Right atrium auricular region (tissue), 2 donors: Measurements from ENCODE around the gene MAU2. TPM values are rescaled to one million over a fixed set of nuclear protein-coding genes. Genes with fewer than 3 reads are reported as not detected.
"Not testable (repeated sequence)": the region's sequence is repeated elsewhere in the genome, so short reads cannot be mapped to it uniquely, and the experiment has no call there.

Experiments used
- DNase-seq: peaks from one replicate; pipeline ENCODE4 v3.0.0-alpha.2; 2019; ENCODE audit warnings: low spot score
- H3K27ac ChIP-seq, 2 donors: fragments of 200-600 bp; sonication (generic); 1 replicate in 1 of 2; 2 replicates in 1 of 2; pipeline ENCODE4 v1.5.1; 2016 to 2019
- H3K27me3 ChIP-seq, 2 donors: fragments of 200-600 bp; sonication (generic); one replicate each; pipeline versions ENCODE4 v1.5.1 to v1.6.0; 2017 to 2019
- H3K36me3 ChIP-seq: fragments of 200-600 bp; sonication (generic); one replicate; pipeline ENCODE4 v1.5.1; 2016
- H3K4me1 ChIP-seq, 2 donors: fragments of 200-600 bp; sonication (generic); one replicate each; pipeline versions ENCODE4 v1.5.1 to v1.6.0; 2017 to 2019
- H3K4me3 ChIP-seq, 2 donors: fragments of 200-600 bp; sonication (generic); 1 replicate in 1 of 2; 2 replicates in 1 of 2; pipeline ENCODE4 v1.5.1; 2017 to 2019; ENCODE audit warnings: mild to moderate bottlenecking in 1 of 2, moderate library complexity in 1 of 2
- H3K9me3 ChIP-seq, 2 donors: fragments of 200-600 bp; sonication (generic); one replicate each; pipeline ENCODE4 v1.5.1; 2019
- total RNA-seq, 2 donors: library from RNA; depleted of rRNA; stranded (reverse); fragments of >200 nt; gene quantifications; one replicate each; pipeline ENCODE4 v1.1.0, GENCODE V29; 2016
- TF ChIP-seq, protein P1 (sequence below), 2 donors: fragments of 200-600 bp; sonication (generic); IDR thresholded peaks; one replicate each; pipeline ENCODE4 v1.5.1; 2019; ENCODE audit warnings: antibody characterized with exemption in 2 of 2

MAU2 gene
- total RNA-seq, 2 donors from 2014 or later: 22.1 to 31.3 TPM

DNA sequence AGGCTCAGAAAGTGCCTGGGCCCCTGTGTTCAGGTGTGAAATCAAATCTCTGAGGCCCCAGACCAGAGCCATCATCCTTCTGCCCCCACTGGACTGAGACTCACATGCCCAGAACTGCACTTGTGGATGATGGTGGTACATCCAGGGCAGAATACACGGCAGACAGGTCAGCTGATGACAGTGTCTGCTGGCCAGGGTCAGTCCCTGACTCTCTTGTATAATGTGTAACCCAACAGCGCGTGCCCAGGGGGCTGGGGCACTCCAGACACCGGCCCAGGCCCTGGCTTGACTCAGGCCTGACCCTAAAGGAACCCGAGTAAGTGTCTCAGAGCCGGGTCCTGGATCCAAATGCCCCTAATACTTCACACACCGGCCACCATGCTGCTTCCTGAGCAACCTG lies 47.5 kb downstream of the MAU2 start:
- Histone ChIP-seq H3K27me3 (no peaks in the 10 kb centered on the region), H3K36me3 (no peaks in the 10 kb centered on the region), H3K27ac (no peak overlapping the region), H3K4me3 (no peak overlapping the region), H3K9me3 (no peaks in the 10 kb centered on the region), H3K4me1 (peaks cover 0 to 19% of the 10 kb centered on the region in 2 donors)
- TF ChIP-seq, protein P1, sequence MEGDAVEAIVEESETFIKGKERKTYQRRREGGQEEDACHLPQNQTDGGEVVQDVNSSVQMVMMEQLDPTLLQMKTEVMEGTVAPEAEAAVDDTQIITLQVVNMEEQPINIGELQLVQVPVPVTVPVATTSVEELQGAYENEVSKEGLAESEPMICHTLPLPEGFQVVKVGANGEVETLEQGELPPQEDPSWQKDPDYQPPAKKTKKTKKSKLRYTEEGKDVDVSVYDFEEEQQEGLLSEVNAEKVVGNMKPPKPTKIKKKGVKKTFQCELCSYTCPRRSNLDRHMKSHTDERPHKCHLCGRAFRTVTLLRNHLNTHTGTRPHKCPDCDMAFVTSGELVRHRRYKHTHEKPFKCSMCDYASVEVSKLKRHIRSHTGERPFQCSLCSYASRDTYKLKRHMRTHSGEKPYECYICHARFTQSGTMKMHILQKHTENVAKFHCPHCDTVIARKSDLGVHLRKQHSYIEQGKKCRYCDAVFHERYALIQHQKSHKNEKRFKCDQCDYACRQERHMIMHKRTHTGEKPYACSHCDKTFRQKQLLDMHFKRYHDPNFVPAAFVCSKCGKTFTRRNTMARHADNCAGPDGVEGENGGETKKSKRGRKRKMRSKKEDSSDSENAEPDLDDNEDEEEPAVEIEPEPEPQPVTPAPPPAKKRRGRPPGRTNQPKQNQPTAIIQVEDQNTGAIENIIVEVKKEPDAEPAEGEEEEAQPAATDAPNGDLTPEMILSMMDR (IDR thresholded peaks at IDR 0.05): no peak
- no peak for DNase-seq

DNA sequence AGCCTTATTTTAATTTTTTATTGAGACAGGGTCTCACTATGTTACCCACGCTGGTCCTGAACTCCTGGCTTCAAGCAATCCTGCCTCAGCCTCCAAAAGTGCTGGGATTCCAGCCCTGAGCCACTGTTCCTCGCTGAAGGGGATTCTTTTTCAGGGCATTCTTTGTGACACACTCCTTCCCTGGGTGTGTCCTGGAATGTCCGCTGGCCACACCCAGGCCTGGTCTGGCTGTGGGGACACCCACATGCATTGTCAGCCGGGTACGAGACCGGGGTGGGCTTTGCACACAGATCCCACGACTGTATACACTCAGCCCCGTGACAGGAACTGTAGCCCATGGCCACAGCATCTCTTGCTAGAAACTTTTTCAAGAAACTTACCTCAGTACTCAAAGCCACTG lies 50.4 kb downstream of the MAU2 start:
- H3K27me3 ChIP-seq: no peaks in the 10 kb centered on the region
- no peak for DNase-seq
- H3K36me3 ChIP-seq: no peaks in the 10 kb centered on the region
- peaks cover 0 to 11% of the 10 kb centered on the region in 2 donors for H3K4me1 ChIP-seq
- H3K4me3 ChIP-seq: no peak overlapping the region
- no peak overlapping the region for H3K27ac ChIP-seq
- TF ChIP-seq, protein P1 (IDR thresholded peaks at IDR 0.05): no peak
- no peaks in the 10 kb centered on the region for H3K9me3 ChIP-seq

DNA sequence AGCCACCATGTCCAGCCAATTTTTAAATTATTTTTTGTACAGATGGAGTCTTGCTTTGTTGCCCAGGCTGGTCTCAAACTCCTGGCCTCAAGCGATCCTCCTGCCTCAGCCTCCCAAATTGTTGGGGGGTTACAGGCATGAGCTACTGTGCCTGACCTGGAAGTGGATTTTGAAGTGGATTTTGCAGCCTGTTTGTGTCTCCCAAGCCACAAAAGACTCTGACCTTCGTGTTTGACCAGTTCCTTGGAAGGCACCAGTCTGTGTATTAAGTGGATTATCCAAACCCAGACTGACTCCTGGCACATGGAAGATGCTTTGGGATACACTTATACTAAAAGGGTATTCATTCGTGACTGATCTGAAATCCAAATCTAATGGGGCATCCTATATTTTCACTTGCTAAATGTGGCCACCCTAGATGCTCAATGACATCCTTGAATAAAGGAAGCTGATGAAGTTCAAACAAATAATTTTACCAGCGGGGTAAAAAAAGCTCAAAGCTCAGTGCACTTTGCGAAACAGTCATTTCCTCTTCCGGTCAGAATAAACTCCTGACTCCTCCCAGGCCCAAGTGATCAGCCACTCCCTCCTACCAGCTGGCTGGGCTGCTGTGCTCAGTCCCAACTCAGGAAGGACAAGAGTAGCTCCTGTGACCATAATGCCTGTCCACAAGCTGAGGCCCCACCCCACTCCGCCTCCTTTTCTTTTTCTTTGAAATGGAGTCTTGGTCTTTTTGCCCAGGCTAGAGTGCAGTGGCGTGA lies 52.2 kb downstream of the MAU2 start:
- TF ChIP-seq, protein P1 (IDR thresholded peaks at IDR 0.05): no peak
- H3K4me3 ChIP-seq: no peak overlapping the region
- peaks cover 0 to 15% of the 10 kb centered on the region in 2 donors for H3K4me1 ChIP-seq
- DNase-seq: peak; percentile 73
- H3K36me3 ChIP-seq: no peaks in the 10 kb centered on the region
- H3K9me3 ChIP-seq: no peaks in the 10 kb centered on the region
- peak overlapping the region; percentile 48 to 82 for H3K27ac ChIP-seq
- no peaks in the 10 kb centered on the region for H3K27me3 ChIP-seq

DNA sequence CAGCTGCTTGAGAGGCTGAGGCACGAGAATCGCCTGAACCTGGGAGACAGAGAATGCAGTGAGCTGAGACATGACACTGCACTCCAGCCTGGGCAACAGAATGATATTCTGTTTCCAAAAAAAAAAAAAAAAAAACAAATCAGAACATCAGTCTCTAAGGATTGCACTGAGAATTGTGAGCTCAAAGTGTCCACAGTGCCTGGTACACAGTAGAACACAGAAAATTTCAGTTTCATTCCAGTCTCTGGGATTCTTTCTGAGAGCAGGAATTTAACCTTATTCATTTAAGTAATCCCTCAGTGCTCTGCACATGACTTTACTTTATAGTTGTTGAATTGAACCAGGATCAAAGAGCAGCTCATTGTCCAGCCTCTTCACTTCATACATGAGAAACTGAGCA lies 58.9 kb downstream of the MAU2 start:
- no peak for DNase-seq
- H3K27me3 ChIP-seq: no peaks in the 10 kb centered on the region
- no peak overlapping the region for H3K4me3 ChIP-seq
- H3K36me3 ChIP-seq: no peaks in the 10 kb centered on the region
- H3K4me1 ChIP-seq: peaks cover 0 to 19% of the 10 kb centered on the region in 2 donors
- H3K27ac ChIP-seq: no peak overlapping the region
- H3K9me3 ChIP-seq: no peaks in the 10 kb centered on the region
- TF ChIP-seq, protein P1 (IDR thresholded peaks at IDR 0.05): no peak

DNA sequence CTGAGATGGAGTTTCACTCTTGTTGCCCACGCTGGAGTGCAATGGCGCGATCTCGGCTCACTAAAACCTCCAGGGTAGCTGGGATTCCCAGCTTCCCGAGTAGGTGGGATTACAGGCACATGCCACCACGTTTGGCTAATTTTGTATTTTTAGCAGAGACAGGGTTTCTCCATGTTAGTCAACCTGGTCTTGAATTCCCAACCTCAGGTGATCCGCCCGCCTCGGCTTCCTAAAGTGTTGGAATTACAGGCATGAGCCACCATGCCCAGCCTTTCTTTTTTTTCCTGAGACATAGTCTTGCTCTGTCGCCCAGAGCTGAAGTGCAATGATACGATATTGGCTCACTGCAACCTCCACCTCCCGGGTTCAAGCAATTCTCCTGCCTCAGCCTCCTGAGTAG lies 59.7 kb downstream of the MAU2 start:
- not testable (repeated sequence) for H3K27ac ChIP-seq, H3K4me3 ChIP-seq, DNase-seq, H3K36me3 ChIP-seq, H3K27me3 ChIP-seq, H3K9me3 ChIP-seq
- H3K4me1 ChIP-seq: peaks cover 0 to 25% of the 10 kb centered on the region in 2 donors

DNA sequence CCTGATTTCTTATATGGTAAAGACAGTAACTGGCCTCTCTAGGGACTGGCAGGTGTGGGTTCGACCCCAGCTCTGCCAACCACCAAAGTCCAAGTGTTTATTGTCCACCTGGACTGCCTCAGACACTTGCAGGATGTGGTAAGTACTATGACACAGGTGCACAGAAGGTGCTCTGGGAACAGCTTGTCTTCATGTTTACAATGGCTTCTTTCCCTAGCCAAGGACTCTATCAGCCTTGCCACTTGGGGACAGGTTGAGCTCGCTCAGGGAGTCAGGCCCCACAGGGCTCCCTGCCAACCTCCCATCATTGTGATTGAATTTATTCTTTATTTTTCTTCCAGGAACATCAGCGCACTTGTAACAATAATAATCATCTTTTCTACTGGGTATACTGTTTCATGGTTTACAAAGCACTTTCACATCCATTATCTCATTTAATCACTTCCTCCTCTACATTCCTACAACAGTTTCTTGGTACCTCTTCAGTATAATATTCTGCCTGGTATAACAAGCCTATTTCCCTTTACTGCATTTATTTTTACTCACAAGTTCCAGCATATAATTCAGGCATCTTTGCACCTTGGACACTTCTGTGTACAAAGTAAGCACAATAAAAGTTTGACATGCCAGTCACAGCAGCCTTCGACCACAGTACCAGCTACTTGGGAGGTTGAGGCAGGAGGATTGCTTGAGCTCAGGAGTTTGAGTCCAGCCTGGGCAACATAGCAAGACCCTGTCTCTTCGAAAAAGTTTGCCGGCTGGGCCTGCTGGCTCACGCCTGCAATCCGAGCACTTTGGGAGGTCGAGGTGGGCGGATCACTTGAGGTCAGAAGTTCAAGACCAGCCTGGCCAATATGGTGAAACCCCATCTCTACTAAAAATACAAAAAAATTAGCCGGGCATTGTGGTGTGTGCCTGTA lies 60.6 kb downstream of the MAU2 start:
- Histone ChIP-seq H3K36me3 (no peaks in the 10 kb centered on the region), H3K4me1 (peaks cover 0 to 27% of the 10 kb centered on the region in 2 donors), H3K27ac (no peak overlapping the region), H3K9me3 (no peaks in the 10 kb centered on the region), H3K27me3 (no peaks in the 10 kb centered on the region), H3K4me3 (no peak overlapping the region)
- TF ChIP-seq, protein P1 (IDR thresholded peaks at IDR 0.05): no peak
- DNase-seq: no peak
